ENCODE data around the gene PARVB.

Gene PARVB

DNA sequence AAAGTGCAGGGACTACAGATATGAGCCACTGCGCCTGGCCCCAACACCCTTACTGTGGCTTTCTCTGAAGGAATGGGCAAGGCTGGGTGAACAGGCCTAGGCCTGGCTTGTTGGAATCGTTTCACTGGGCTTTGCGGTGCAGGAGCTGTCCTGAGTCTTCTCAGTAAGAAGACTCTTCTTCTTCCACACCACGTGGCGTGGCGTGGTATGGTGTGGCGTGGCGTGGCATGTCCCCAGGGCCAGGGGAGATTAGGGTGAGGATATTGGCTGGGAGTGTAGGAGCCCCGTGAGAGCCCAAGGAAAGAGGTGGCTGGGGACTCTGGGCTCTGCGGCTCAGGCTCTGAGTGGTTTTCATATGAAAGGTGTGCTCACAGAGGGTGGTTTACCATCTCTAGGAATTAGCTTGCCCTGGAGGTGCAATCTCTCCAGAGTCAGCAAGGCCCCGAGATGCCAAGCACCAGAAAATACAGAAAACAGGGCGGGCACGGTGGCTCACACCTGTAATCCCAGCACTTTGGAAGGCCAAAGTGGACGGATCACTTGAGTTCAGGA lies 70.7 kb downstream of the PARVB start:
- Histone ChIP-seq H3K27me3 (ENCODE audit: insufficient read depth, low read length) (no peaks in the 10 kb centered on the region), H3K9me3 (ENCODE audit: low read length) (no peaks in the 10 kb centered on the region), H2AFZ (ENCODE audit: low read depth, low read length) (no peak overlapping the region), H3K4me3 (ENCODE audit: low read length) (no peak overlapping the region), H3K4me1 (ENCODE audit: insufficient read depth, low read length) (no peaks in the 10 kb centered on the region), H3K36me3 (ENCODE audit: insufficient read depth, low read length) (no peaks in the 10 kb centered on the region)

- Histone ChIP-seq H2AFZ (ENCODE audit: low read depth, low read length) (no peak overlapping the region), H3K4me3 (ENCODE audit: low read length) (no peak overlapping the region), H3K36me3 (ENCODE audit: insufficient read depth, low read length) (no peaks in the 10 kb centered on the region), H3K27me3 (ENCODE audit: insufficient read depth, low read length) (no peaks in the 10 kb centered on the region), H3K9me3 (ENCODE audit: low read length) (no peaks in the 10 kb centered on the region), H3K4me1 (ENCODE audit: insufficient read depth, low read length) (no peaks in the 10 kb centered on the region)
These were observed 72.6 kb downstream of the PARVB start for GRCh38 chr22:44096736-44097135.

GRCh38 chr22:44097263-44098020 lies 73.3 kb downstream of the PARVB start:
- no peaks in the 10 kb centered on the region for H3K36me3 ChIP-seq (ENCODE audit: insufficient read depth, low read length)
- no peak overlapping the region for H2AFZ ChIP-seq (ENCODE audit: low read depth, low read length)
- H3K9me3 ChIP-seq (ENCODE audit: low read length): no peaks in the 10 kb centered on the region
- no peaks in the 10 kb centered on the region for H3K4me1 ChIP-seq (ENCODE audit: insufficient read depth, low read length)
- H3K27me3 ChIP-seq (ENCODE audit: insufficient read depth, low read length): no peaks in the 10 kb centered on the region
- no peak overlapping the region for H3K4me3 ChIP-seq (ENCODE audit: low read length)

DNA sequence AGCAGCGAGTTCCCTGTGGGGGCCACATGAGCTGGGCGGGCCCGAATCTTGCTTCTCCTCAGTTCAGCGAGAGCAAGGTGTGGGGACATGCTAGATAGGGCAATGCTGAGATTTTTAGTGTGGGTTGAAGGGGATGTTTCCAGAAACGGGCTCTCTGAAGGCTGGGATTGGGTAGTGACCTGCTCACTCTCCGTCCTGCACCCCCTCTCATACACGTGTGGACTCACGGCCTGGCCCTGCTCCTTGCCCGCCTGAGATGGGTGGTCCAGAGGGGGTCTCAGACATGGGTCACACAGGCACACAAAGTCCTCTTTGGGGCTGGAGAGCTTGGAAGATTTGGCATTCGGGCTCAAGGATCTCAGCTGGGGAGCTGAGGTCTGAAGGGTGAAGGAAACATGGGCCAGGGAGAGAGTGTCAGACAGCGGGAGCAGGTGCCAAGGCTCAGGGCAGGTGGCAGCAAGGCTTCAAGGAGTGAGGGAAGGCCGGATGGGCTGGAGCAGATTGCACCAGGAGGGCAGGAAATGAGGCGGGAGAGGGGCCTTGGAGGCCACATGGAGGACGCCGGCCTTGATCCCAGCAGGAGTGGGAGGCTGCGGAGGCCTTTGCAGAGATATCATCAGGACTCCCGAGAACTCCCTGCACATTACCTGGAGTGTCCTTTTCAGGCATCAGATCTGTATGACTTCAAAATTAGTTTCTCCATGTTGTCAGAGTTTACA lies 74.1 kb downstream of the PARVB start:
- Histone ChIP-seq H3K9me3 (ENCODE audit: low read length) (no peaks in the 10 kb centered on the region), H3K4me1 (ENCODE audit: insufficient read depth, low read length) (no peaks in the 10 kb centered on the region), H2AFZ (ENCODE audit: low read depth, low read length) (no peak overlapping the region), H3K36me3 (ENCODE audit: insufficient read depth, low read length) (no peaks in the 10 kb centered on the region), H3K4me3 (ENCODE audit: low read length) (no peak overlapping the region), H3K27me3 (ENCODE audit: insufficient read depth, low read length) (no peaks in the 10 kb centered on the region)

DNA sequence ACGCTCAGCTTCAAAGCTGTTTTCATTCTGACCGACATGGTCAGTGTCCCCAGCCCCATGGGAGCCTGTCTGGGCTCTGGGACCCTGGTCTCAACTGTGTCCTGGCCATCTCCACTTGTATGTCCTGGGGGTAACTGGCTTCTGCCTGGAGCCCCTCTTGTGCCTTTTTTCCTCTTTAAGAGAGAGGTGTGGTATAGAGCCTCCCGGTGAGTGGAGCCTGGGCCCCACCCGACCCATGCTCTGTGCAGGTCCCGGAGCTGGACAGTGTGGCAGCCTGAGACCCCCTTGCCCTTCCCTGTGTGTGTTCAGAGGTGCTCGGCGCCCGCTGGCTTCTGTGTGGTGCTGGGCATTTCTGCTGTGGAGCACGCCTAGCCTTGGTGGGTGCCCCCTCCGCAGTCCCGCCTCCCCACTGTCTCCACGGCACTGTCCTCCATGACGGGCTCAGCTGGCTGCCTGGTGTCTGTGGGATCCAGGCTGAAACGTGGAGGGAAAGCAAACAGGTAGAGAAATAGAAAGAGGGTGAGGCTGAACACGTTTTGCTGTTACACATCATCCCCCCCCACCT lies 74.9 kb downstream of the PARVB start:
- Histone ChIP-seq H2AFZ (ENCODE audit: low read depth, low read length) (no peak overlapping the region), H3K4me3 (ENCODE audit: low read length) (no peak overlapping the region), H3K9me3 (ENCODE audit: low read length) (no peaks in the 10 kb centered on the region), H3K27me3 (ENCODE audit: insufficient read depth, low read length) (no peaks in the 10 kb centered on the region), H3K36me3 (ENCODE audit: insufficient read depth, low read length) (no peaks in the 10 kb centered on the region), H3K4me1 (ENCODE audit: insufficient read depth, low read length) (no peaks in the 10 kb centered on the region)

DNA sequence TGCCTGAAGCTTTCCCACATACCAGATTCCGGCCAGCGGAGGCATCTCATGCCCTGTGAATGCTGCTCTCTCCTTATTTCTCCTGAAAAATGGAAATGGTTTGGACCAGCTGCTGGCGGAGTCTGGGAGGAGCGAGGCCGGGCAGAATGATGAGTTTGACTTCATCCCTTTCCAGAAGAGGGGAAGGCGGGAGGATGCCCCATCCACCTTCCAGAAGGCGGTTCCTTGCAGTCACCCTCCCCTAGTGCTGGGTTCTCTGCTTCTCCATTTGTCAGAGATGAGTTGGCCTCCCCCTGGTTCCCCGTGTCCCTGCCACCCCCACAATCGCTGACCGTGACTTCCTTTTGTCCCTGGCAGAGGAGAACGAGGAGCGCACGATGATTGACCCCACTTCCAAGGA lies 75.6 kb downstream of the PARVB start:
- H3K36me3 ChIP-seq (ENCODE audit: insufficient read depth, low read length): no peaks in the 10 kb centered on the region
- no peaks in the 10 kb centered on the region for H3K4me1 ChIP-seq (ENCODE audit: insufficient read depth, low read length)
- no peaks in the 10 kb centered on the region for H3K27me3 ChIP-seq (ENCODE audit: insufficient read depth, low read length)
- H3K4me3 ChIP-seq (ENCODE audit: low read length): no peak overlapping the region
- H2AFZ ChIP-seq (ENCODE audit: low read depth, low read length): no peak overlapping the region
- H3K9me3 ChIP-seq (ENCODE audit: low read length): no peaks in the 10 kb centered on the region

- Histone ChIP-seq H3K36me3 (ENCODE audit: insufficient read depth, low read length) (no peaks in the 10 kb centered on the region), H3K4me3 (ENCODE audit: low read length) (no peak overlapping the region), H2AFZ (ENCODE audit: low read depth, low read length) (no peak overlapping the region), H3K9me3 (ENCODE audit: low read length) (no peaks in the 10 kb centered on the region), H3K4me1 (ENCODE audit: insufficient read depth, low read length) (no peaks in the 10 kb centered on the region), H3K27me3 (ENCODE audit: insufficient read depth, low read length) (no peaks in the 10 kb centered on the region)
These were observed 76.3 kb downstream of the PARVB start for GRCh38 chr22:44100411-44100810.

GRCh38 chr22:44102121-44102520 lies 78.0 kb downstream of the PARVB start:
- H3K27me3 ChIP-seq (ENCODE audit: insufficient read depth, low read length): no peaks in the 10 kb centered on the region
- H3K4me1 ChIP-seq (ENCODE audit: insufficient read depth, low read length): peaks cover 4% of the 10 kb centered on the region

GRCh38 chr22:44102856-44103255 lies 78.8 kb downstream of the PARVB start:
- Histone ChIP-seq H3K27me3 (ENCODE audit: insufficient read depth, low read length) (no peaks in the 10 kb centered on the region), H3K4me3 (ENCODE audit: low read length) (no peak overlapping the region), H3K9me3 (ENCODE audit: low read length) (no peaks in the 10 kb centered on the region), H3K4me1 (ENCODE audit: insufficient read depth, low read length) (peaks cover 10% of the 10 kb centered on the region), H3K36me3 (ENCODE audit: insufficient read depth, low read length) (no peaks in the 10 kb centered on the region), H2AFZ (ENCODE audit: low read depth, low read length) (no peak overlapping the region)

More at GRCh38 chr22:44102121-44102520, 78.0 kb downstream of the PARVB start:
- Histone ChIP-seq H3K36me3 (ENCODE audit: insufficient read depth, low read length) (no peaks in the 10 kb centered on the region), H3K9me3 (ENCODE audit: low read length) (no peaks in the 10 kb centered on the region), H2AFZ (ENCODE audit: low read depth, low read length) (no peak overlapping the region), H3K4me3 (ENCODE audit: low read length) (no peak overlapping the region)

DNA sequence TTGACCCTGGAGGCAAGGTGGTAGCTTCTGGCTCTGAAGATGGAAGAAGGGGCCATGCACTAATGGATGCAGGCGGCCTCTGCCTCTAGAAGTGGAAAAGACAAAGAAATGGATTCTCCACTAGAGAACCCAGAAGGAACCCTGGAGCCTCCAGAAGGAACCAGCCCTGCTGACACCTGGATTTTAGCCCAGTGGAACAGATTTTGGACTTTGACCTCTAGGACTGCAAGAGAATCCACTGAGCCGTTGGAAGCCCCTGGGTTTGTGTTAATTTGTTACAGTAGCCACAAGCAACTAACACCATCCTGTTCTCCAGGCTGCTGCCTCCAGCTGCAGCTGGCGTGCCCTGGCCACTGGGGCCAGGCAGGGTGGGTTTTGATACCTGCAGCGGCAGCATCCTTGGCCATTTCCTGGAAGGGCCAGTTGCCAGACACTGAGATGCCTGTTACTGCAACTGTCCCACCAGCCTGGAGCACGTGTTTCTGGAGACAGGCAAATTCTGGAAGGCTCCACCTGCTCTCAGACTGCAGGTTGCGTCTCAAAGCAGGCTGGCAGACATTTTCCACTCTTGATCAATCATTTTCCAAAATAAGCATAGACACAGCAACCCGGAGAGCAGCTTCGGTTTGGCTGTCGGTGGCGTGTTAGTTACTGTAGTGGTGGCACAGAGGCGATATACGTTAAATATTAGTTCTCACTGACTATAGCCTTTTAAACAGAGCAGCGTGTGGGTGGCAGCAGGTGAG lies 79.8 kb downstream of the PARVB start:
- Histone ChIP-seq H3K4me3 (ENCODE audit: low read length) (no peak overlapping the region), H3K36me3 (ENCODE audit: insufficient read depth, low read length) (no peaks in the 10 kb centered on the region), H3K9me3 (ENCODE audit: low read length) (no peaks in the 10 kb centered on the region), H3K27me3 (ENCODE audit: insufficient read depth, low read length) (no peaks in the 10 kb centered on the region), H2AFZ (ENCODE audit: low read depth, low read length) (no peak overlapping the region), H3K4me1 (ENCODE audit: insufficient read depth, low read length) (peaks cover 16% of the 10 kb centered on the region)

- H2AFZ ChIP-seq (ENCODE audit: low read depth, low read length): no peak overlapping the region
- no peaks in the 10 kb centered on the region for H3K36me3 ChIP-seq (ENCODE audit: insufficient read depth, low read length)
- H3K9me3 ChIP-seq (ENCODE audit: low read length): no peaks in the 10 kb centered on the region
- no peak overlapping the region for H3K4me3 ChIP-seq (ENCODE audit: low read length)
- H3K27me3 ChIP-seq (ENCODE audit: insufficient read depth, low read length): no peaks in the 10 kb centered on the region
- peaks cover 20% of the 10 kb centered on the region for H3K4me1 ChIP-seq (ENCODE audit: insufficient read depth, low read length)
These were observed 83.2 kb downstream of the PARVB start for GRCh38 chr22:44107340-44107739.

DNA sequence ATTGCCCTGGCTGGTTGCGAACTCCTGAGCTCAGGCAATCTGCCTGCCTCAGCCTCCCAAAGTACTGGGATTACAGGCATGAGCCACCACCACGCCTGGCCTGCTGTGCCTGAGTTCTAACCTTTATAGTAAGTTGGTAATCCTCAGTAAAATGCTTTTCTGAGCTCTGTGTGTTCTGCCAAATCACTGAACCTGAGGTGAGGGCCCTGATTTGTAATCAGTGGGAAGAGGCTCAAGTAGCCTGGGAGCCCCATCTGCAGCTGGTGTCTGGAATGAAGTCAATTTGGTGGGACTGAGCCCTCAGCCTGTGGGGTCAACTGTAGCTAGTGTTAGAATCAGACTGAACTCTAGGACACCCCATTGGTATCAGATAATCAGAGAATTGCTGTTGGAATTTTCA lies 84.0 kb downstream of the PARVB start:
- H3K9me3 ChIP-seq (ENCODE audit: low read length): no peaks in the 10 kb centered on the region
- H3K27me3 ChIP-seq (ENCODE audit: insufficient read depth, low read length): no peaks in the 10 kb centered on the region
- H2AFZ ChIP-seq (ENCODE audit: low read depth, low read length): no peak overlapping the region
- peaks cover 20% of the 10 kb centered on the region for H3K4me1 ChIP-seq (ENCODE audit: insufficient read depth, low read length)
- H3K36me3 ChIP-seq (ENCODE audit: insufficient read depth, low read length): no peaks in the 10 kb centered on the region
- no peak overlapping the region for H3K4me3 ChIP-seq (ENCODE audit: low read length)

Measured in neuron (in vitro differentiated cells).